GM12878 (cell line): ENCODE measurements around the gene CDKN2A. TPM values are rescaled to one million over a fixed set of nuclear protein-coding genes. Genes with fewer than 3 reads are reported as not detected.

Experiments
- ATAC-seq: fragments of 200-7000 bp; cut with Tn5 transposase; 3 replicates; pipeline ENCODE4 v1.9.1; 2020; ENCODE audit warnings: mild to moderate bottlenecking, moderate library complexity
- BruUV-seq: library from RNA; stranded (reverse); fragments of 400-500 nt; replicated peaks from 2 replicates; lab custom pipeline; 2021; lab: Mats Ljungman, UMichigan
- CTCF ChIA-PET: fragments of 300-600 bp; sonication (Branson Sonifier 250); formaldehyde crosslinking; extraction: SDS; loops from one replicate; lab custom pipeline; 2021; ENCODE audit warnings: inconsistent platforms; lab: Yijun Ruan, JAX
- POLR2A ChIA-PET: fragments of 350-600 bp; formaldehyde crosslinking; extraction: SDS; loops from one replicate; lab custom pipeline; 2021; ENCODE audit warnings: inconsistent platforms; lab: Charles Lee
- RAD21 ChIA-PET: fragments of 300-600 bp; sonication (Branson Sonifier 250); formaldehyde crosslinking; loops from one replicate; lab custom pipeline; 2023; ENCODE audit warnings: antibody characterized with exemption; ENCODE audit not compliant: unreplicated experiment; lab: Charles Lee
- SMC1A ChIA-PET: fragments of 300-600 bp; sonication (Branson Sonifier 250); formaldehyde crosslinking; loops from one replicate; lab custom pipeline; 2023; ENCODE audit not compliant: unreplicated experiment, uncharacterized antibody; lab: Charles Lee
- DNase-seq: peaks from one replicate; pipeline ENCODE4 v3.0.0-alpha.2; 2011; ENCODE audit warnings: low read depth, low spot score
- FAIRE-seq: peaks from 3 replicates; lab custom pipeline; 2011; peaks lifted over from hg19 to GRCh38; lab: Jason Lieb, UNC
- H2AFZ ChIP-seq: 2 replicates; pipeline ENCODE4 v1.6.0; 2011; ENCODE audit warnings: low read depth, low read length, control low read depth; ENCODE audit not compliant: control insufficient read depth
- H3K27ac ChIP-seq: 2 replicates; pipeline ENCODE4 v1.5.1; 2011; ENCODE audit warnings: control low read depth; ENCODE audit not compliant: control insufficient read depth, insufficient read depth
- H3K27me3 ChIP-seq, 2 experiments: replicated peaks in 1 of 2; 2 replicates each; pipeline versions ENCODE4 v1.6.0 to v1.6.1; 2011; ENCODE audit warnings: low read length in 1 of 2; ENCODE audit not compliant: control insufficient read depth in 2 of 2, insufficient read depth in 2 of 2
- H3K36me3 ChIP-seq, 2 experiments: 2 replicates each; pipeline ENCODE4 v1.5.1; 2011; ENCODE audit warnings: low read length in 1 of 2; ENCODE audit not compliant: control insufficient read depth in 2 of 2, insufficient read depth in 2 of 2
- H3K4me1 ChIP-seq: 2 replicates; pipeline ENCODE4 v1.6.1; 2011; ENCODE audit warnings: mild to moderate bottlenecking, low read length, moderate library complexity, mixed read lengths; ENCODE audit not compliant: control insufficient read depth, insufficient read depth
- H3K4me2 ChIP-seq: 2 replicates; pipeline ENCODE4 v1.6.0; 2011; ENCODE audit warnings: control low read depth; ENCODE audit not compliant: control insufficient read depth, insufficient read depth
- H3K4me3 ChIP-seq: fragments of 200-600 bp; sonication (generic); 2 replicates; pipeline ENCODE4 v1.5.1; 2016
- H3K79me2 ChIP-seq: 2 replicates; pipeline ENCODE4 v1.6.0; 2011; ENCODE audit warnings: low read length; ENCODE audit not compliant: control insufficient read depth, insufficient read depth
- H3K9ac ChIP-seq: 2 replicates; pipeline ENCODE4 v1.8.0; 2011; ENCODE audit warnings: low read length, control low read depth, mixed read lengths; ENCODE audit not compliant: control insufficient read depth, insufficient read depth
- H3K9me3 ChIP-seq: replicated peaks from 3 replicates; pipeline ENCODE4 v1.5.1; 2011; ENCODE audit warnings: mild to moderate bottlenecking, low read length; ENCODE audit not compliant: control insufficient read depth, insufficient read depth
- H4K20me1 ChIP-seq: 2 replicates; pipeline ENCODE4 v1.6.0; 2011; ENCODE audit not compliant: control insufficient read depth, insufficient read depth
- CBX3 ChIP-seq: fragments of 200-600 bp; sonication (generic); IDR thresholded peaks from 2 replicates; pipeline ENCODE4 v1.6.1; 2016; ENCODE audit warnings: low read depth, borderline replicate concordance
- DPF2 ChIP-seq: fragments of 450-650 bp; IDR thresholded peaks from 2 replicates; pipeline ENCODE4 v1.6.1; 2017; ENCODE audit warnings: mild to moderate bottlenecking
- E4F1 ChIP-seq: fragments of 450-650 bp; IDR thresholded peaks from 2 replicates; pipeline ENCODE4 v1.6.1; 2018; ENCODE audit warnings: borderline replicate concordance, mild to moderate bottlenecking; ENCODE audit not compliant: partially characterized antibody
- MTA3 ChIP-seq: IDR thresholded peaks from 2 replicates; pipeline ENCODE4 v1.6.1; 2012; ENCODE audit warnings: low read length, inconsistent platforms, borderline replicate concordance
- NFIC ChIP-seq: IDR thresholded peaks from 2 replicates; pipeline ENCODE4 v1.6.1; 2012; ENCODE audit warnings: low read depth, mild to moderate bottlenecking, inconsistent platforms, low read length, moderate library complexity
- PAX8 ChIP-seq: fragments of 450-650 bp; IDR thresholded peaks from 2 replicates; pipeline ENCODE4 v1.6.1; 2017; ENCODE audit warnings: mild to moderate bottlenecking, moderate library complexity
- SMAD5 ChIP-seq: IDR thresholded peaks from 2 replicates; pipeline ENCODE4 v1.6.1; 2016; ENCODE audit warnings: antibody characterized with exemption, low read depth
- SPI1 ChIP-seq: IDR thresholded peaks from 2 replicates; pipeline ENCODE4 v1.6.1; 2011; ENCODE audit warnings: low read depth, mild to moderate bottlenecking, low read length, moderate library complexity, borderline replicate concordance; ENCODE audit not compliant: insufficient read depth
- SRF ChIP-seq, 2 experiments: IDR thresholded peaks; 2 replicates each; pipeline ENCODE4 v1.6.1; 2011; ENCODE audit warnings: low read depth in 2 of 2, low read length in 2 of 2, mild to moderate bottlenecking in 1 of 2, moderate library complexity in 1 of 2
- TAF1 ChIP-seq: IDR thresholded peaks from 2 replicates; pipeline ENCODE4 v1.6.1; 2011; ENCODE audit warnings: mild to moderate bottlenecking, low read depth, low read length, borderline replicate concordance
- USF2 ChIP-seq: IDR thresholded peaks from 2 replicates; pipeline ENCODE4 v1.6.1; 2011; ENCODE audit warnings: low read depth, low read length, improper control_type of control experiment, borderline replicate concordance
- WRNIP1 ChIP-seq: IDR thresholded peaks from 2 replicates; pipeline ENCODE4 v1.6.1; 2011; ENCODE audit warnings: low read depth, low read length, improper control_type of control experiment, borderline replicate concordance
- WGBS: methylation state at CpG from one replicate; pipeline ENCODE4 v1.1.6; 2016; ENCODE audit warnings: low lambda C conversion rate; ENCODE audit not compliant: insufficient replicate concordance, insufficient coverage; ENCODE audit errors: missing lambda C conversion rate; 5-methylcytosine and 5-hydroxymethylcytosine counted together
- in situ Hi-C: fragments of 300-500 bp; cut with MboI; formaldehyde crosslinking; loops from 9 replicates; pipeline ENCODE4 v1.14.3; 2018; ENCODE audit warnings: mixed read lengths
- intact Hi-C: fragments of 100-400 bp; cut with micrococcal nuclease; formaldehyde crosslinking; loops from one replicate; pipeline ENCODE4 v1.14.2; 2022; ENCODE audit not compliant: unreplicated experiment
- polyA plus RNA-seq, 11 experiments: library from polyadenylated mRNA; depleted of rRNA in 4 of 11; unstranded in 6 of 11; stranded (reverse) in 5 of 11; fragments of >200 nt; fragmentation: Nextera tagmentation in 4 of 11; fragmentation: Illumina TruSeq in 1 of 11; extraction: Ambion mirVana in 4 of 11; extraction: Trizol in 1 of 11; gene quantifications; 1 replicate in 1 of 11; 2 replicates in 10 of 11; pipeline versions ENCODE4 v1.2.1 to v1.2.3, GENCODE V29; 2011 to 2016; ENCODE audit warnings: inconsistent platforms in 2 of 11, missing spikeins in 2 of 11, low read depth in 1 of 11
- total RNA-seq, 4 experiments: library from RNA; depleted of rRNA in 3 of 4; stranded (reverse); fragments of >200 nt in 3 of 4; fragmentation: Illumina TruSeq in 1 of 4; extraction: Trizol in 1 of 4; gene quantifications; 2 replicates each; pipeline versions ENCODE4 v1.2.1 to v1.2.3, GENCODE V29; 2013 to 2021
- TF ChIP-seq, protein P1 (sequence below): fragments of 450-650 bp; IDR thresholded peaks from 2 replicates; pipeline ENCODE4 v1.6.1; 2018; ENCODE audit warnings: mild to moderate bottlenecking, low read depth, moderate library complexity; ENCODE audit not compliant: partially characterized antibody
- TF ChIP-seq, protein P2 (sequence below): fragments of 450-650 bp; IDR thresholded peaks from 2 replicates; pipeline ENCODE4 v1.6.1; 2017; ENCODE audit warnings: antibody characterized with exemption, mild to moderate bottlenecking, moderate library complexity

The CDKN2A gene
- total and polyA plus RNA-seq, 10 of the 15 experiments (the other 5 are each of a cell fraction or from before 2014, with no cell fraction given), result 0.84 to 41.2 (median 18.4) TPM

GRCh38 chr9:22022396-22022795 is 28.2 kb upstream of the CDKN2A start:
- Histone ChIP-seq H2AFZ (no peak overlapping the region), H3K4me3 (no peak overlapping the region), H4K20me1 (no peaks in the 10 kb centered on the region), H3K79me2 (no peaks in the 10 kb centered on the region), H3K9me3 (no peaks in the 10 kb centered on the region; the same call in 2 of the 3 replicates), H3K4me1 (no peaks in the 10 kb centered on the region), H3K36me3 (no peaks in the 10 kb centered on the region), H3K27ac (no peak overlapping the region), H3K27me3 (no peaks in the 10 kb centered on the region; a peak in 1 of 4 replicates), H3K4me2 (no peak overlapping the region), H3K9ac (no peak overlapping the region)
- POLR2A ChIA-PET, result no interaction called here
- intact Hi-C loops (no loop called here), in situ Hi-C loops (no loop called here)
- SMC1A ChIA-PET, result no interaction called here
- no peak for FAIRE-seq
- no TSS peak for BruUV-seq
- RAD21 ChIA-PET, result no interaction called here
- DNase-seq, result no peak
- ATAC-seq, result no peak
- TF ChIP-seq CBX3 (no peak), SMAD5 (no peak), SPI1 (no peak), WRNIP1 (no peak), PAX8 (no peak), USF2 (no peak), TAF1 (no peak), DPF2 (no peak), NFIC (no peak), MTA3 (no peak), SRF (IDR thresholded peaks at IDR 0.05; ENCODE audit: low read depth in 2 of 2, low read length in 2 of 2) (no peak), E4F1 (no peak)
- TF ChIP-seq, protein P1, sequence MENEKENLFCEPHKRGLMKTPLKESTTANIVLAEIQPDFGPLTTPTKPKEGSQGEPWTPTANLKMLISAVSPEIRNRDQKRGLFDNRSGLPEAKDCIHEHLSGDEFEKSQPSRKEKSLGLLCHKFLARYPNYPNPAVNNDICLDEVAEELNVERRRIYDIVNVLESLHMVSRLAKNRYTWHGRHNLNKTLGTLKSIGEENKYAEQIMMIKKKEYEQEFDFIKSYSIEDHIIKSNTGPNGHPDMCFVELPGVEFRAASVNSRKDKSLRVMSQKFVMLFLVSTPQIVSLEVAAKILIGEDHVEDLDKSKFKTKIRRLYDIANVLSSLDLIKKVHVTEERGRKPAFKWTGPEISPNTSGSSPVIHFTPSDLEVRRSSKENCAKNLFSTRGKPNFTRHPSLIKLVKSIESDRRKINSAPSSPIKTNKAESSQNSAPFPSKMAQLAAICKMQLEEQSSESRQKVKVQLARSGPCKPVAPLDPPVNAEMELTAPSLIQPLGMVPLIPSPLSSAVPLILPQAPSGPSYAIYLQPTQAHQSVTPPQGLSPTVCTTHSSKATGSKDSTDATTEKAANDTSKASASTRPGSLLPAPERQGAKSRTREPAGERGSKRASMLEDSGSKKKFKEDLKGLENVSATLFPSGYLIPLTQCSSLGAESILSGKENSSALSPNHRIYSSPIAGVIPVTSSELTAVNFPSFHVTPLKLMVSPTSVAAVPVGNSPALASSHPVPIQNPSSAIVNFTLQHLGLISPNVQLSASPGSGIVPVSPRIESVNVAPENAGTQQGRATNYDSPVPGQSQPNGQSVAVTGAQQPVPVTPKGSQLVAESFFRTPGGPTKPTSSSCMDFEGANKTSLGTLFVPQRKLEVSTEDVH, result no peak
- TF ChIP-seq, protein P2, sequence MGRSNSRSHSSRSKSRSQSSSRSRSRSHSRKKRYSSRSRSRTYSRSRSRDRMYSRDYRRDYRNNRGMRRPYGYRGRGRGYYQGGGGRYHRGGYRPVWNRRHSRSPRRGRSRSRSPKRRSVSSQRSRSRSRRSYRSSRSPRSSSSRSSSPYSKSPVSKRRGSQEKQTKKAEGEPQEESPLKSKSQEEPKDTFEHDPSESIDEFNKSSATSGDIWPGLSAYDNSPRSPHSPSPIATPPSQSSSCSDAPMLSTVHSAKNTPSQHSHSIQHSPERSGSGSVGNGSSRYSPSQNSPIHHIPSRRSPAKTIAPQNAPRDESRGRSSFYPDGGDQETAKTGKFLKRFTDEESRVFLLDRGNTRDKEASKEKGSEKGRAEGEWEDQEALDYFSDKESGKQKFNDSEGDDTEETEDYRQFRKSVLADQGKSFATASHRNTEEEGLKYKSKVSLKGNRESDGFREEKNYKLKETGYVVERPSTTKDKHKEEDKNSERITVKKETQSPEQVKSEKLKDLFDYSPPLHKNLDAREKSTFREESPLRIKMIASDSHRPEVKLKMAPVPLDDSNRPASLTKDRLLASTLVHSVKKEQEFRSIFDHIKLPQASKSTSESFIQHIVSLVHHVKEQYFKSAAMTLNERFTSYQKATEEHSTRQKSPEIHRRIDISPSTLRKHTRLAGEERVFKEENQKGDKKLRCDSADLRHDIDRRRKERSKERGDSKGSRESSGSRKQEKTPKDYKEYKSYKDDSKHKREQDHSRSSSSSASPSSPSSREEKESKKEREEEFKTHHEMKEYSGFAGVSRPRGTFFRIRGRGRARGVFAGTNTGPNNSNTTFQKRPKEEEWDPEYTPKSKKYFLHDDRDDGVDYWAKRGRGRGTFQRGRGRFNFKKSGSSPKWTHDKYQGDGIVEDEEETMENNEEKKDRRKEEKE, result no peak
- 92% methylated on average over 3 of the region's 3 CpGs for WGBS
- CTCF ChIA-PET, result no interaction called here
